DND-41 (cell line): ENCODE results near the gene MXD4.
"Not testable (repeated sequence)": the region's sequence is repeated elsewhere in the genome, so short reads cannot be mapped to it uniquely, and the experiment has no call there.

Experiments
- EZH2 ChIP-seq: IDR thresholded peaks from 3 replicates; pipeline ENCODE4 v1.6.1; 2012; ENCODE audit warnings: borderline replicate concordance, low read depth, mild to moderate bottlenecking, moderate library complexity, low read length, inconsistent platforms; ENCODE audit not compliant: severe bottlenecking
- TF ChIP-seq, protein P1 (sequence below): IDR thresholded peaks from 2 replicates; pipeline ENCODE4 v1.5.1; 2012; ENCODE audit warnings: borderline replicate concordance, low read length, moderate library complexity, mild to moderate bottlenecking; ENCODE audit not compliant: poor library complexity, severe bottlenecking; ENCODE audit errors: extremely low read depth

DNA sequence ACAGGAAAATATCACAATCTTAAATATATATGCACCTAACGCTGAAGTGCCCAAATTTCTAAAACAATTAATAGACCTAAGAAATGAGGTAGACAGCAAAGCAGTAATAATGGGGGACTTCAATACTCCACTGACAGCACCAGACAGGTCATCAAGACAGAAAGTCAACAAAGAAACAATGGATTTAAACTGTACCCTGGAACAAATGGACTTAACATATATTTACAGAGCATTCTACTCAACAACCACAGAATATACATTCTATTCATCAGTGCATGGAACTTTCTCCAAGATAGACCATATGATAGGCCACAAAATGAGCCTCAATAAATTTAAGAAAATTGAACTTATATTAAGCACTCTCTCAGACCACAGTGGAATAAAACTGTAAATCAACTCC, 59.1 kb downstream of the MXD4 start:
- TF ChIP-seq, protein P1, sequence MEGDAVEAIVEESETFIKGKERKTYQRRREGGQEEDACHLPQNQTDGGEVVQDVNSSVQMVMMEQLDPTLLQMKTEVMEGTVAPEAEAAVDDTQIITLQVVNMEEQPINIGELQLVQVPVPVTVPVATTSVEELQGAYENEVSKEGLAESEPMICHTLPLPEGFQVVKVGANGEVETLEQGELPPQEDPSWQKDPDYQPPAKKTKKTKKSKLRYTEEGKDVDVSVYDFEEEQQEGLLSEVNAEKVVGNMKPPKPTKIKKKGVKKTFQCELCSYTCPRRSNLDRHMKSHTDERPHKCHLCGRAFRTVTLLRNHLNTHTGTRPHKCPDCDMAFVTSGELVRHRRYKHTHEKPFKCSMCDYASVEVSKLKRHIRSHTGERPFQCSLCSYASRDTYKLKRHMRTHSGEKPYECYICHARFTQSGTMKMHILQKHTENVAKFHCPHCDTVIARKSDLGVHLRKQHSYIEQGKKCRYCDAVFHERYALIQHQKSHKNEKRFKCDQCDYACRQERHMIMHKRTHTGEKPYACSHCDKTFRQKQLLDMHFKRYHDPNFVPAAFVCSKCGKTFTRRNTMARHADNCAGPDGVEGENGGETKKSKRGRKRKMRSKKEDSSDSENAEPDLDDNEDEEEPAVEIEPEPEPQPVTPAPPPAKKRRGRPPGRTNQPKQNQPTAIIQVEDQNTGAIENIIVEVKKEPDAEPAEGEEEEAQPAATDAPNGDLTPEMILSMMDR: not testable (repeated sequence)
- not testable (repeated sequence) for TF ChIP-seq EZH2
